HG03108 (cell line): Measurements from ENCODE around the gene IER5.
A peak's percentile ranks its signal among the peaks of the same experiment; 100 is the strongest.
"Not testable (repeated sequence)": the region's sequence is repeated elsewhere in the genome, so short reads cannot be mapped to it uniquely, and the experiment has no call there.

ENCODE experiments used
- ATAC-seq: cut with Tn5 transposase; IDR thresholded peaks from one replicate; pipeline ENCODE4 v1.9.1; 2021; ENCODE audit warnings: moderate library complexity; ENCODE audit not compliant: unreplicated experiment

Gene IER5

DNA sequence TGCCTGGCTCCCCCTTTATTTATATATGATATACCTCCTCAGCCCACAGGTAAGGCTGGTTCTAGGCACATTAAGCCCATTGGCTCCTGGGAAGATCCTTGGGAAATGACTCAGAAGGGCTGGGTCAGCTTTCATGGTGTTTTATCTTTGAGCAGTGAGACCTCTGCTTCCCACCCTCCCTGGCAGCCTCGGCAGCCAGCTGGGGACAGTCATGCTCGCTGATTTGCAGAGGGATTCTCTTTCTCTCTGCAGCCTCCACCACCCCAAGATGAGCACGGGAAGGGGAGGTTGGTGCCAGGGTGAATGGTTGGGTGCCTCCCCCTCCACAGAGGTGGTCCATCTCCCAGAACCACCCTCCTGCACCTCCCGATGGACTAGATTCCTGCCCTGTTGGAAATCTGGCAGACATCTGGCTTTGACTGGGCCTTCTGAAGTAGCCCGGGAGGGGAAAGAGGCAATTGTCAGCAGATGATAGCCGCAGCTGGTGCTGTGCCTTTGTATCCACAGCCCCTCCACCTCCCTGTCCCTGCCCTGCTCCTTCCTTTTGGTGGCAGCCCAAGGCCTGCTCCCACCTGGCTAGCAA lies 24.6 kb downstream of the IER5 start:
- no peak for ATAC-seq

DNA sequence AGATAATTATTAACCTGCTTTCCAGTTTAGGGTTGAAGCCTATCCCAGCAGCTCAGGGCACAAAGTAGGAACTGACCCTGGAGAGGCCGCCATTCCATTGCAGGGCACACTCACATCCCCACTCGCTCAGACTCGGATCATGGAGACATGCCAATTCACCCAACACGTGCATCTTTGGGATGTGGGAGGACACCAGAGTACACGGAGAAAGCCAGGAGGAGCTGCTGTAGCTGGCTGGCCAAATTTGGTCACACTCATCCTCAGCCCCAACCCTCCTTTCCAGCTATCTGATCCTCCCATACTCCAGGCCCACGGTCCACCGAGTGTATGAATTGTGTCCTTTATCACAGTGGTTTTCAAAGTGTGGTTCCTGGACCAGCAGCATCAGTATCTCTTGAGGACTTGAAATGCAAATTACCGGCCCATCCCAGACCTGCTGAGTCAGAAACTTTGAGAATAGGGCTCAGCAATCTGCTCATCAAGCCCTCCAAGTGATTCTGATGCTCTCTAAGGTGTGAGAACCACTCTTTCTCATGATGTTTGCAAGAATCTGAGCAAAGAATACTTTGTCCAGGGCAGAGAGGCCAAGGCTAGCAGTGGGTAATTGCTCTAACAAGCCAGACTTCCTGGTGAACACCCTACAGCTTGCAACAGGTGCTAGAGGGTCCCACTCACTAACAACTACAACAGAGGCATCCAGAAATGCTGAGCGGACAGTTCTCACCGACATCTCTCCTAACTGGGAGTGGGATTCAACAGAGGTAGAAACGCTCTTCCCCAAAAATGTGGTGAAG lies 26.3 kb downstream of the IER5 start:
- no peak for ATAC-seq

DNA sequence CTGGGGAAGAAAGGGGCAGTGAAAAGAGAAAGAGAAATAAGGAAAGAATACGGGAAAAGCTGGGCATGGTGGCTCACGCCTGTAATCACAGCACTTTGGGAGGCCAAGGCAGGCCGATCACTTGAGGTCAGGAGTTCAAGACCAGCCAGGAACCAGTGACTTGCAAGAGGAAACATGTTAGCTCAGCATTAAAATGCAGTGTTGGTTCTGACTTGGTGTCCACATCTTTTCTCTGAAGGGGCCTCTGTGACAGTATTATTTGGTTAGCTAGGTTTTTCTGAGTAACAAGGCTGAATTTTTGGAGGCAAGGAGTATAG lies 26.8 kb downstream of the IER5 start:
- no peak for ATAC-seq

DNA sequence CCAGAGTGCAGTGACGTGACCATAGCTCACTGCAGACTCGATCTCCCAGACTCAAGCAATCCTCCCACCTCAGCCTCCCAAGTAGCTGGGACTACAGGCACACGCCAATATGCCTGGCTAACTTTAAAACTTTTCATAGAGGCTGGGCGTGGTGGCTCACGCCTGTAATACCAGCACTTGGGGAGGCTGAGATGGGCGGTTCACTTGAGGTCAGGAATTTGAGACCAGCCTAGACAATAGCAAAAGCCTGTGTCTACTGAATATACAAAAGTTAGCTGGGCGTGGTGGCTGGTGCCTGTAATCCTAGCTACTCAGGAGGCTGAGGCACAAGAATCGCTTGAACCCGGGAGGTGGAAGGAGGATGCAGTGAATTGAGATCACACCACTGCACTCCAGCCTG lies 27.5 kb downstream of the IER5 start:
- not testable (repeated sequence) for ATAC-seq

DNA sequence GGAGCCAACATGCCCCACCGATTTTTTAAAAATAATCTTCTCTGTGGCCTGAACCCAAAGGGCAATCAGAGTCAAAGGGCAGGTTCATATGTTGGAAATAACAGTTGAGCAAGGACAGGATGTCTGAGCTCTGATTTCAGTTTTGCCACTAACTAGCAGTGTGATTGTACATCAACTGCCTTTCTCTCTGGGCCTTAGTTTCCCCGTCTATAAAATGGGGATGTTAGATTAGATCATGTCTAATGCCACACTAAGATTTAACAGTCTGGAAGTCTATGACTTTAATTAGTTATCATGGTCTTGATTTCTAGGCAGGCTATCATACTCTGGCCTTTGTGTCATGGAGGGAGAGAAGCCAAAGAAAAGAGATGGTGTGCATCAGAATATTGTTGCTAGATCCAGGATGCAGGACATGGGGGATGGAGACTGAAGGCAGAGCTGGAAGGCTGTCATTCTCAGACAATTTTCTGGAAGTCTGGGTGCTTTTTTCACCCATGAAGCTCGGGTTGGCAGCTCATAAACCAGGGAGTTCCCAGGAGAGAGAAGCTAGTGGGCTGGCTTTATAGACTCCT lies 28.4 kb downstream of the IER5 start:
- ATAC-seq = no peak

DNA sequence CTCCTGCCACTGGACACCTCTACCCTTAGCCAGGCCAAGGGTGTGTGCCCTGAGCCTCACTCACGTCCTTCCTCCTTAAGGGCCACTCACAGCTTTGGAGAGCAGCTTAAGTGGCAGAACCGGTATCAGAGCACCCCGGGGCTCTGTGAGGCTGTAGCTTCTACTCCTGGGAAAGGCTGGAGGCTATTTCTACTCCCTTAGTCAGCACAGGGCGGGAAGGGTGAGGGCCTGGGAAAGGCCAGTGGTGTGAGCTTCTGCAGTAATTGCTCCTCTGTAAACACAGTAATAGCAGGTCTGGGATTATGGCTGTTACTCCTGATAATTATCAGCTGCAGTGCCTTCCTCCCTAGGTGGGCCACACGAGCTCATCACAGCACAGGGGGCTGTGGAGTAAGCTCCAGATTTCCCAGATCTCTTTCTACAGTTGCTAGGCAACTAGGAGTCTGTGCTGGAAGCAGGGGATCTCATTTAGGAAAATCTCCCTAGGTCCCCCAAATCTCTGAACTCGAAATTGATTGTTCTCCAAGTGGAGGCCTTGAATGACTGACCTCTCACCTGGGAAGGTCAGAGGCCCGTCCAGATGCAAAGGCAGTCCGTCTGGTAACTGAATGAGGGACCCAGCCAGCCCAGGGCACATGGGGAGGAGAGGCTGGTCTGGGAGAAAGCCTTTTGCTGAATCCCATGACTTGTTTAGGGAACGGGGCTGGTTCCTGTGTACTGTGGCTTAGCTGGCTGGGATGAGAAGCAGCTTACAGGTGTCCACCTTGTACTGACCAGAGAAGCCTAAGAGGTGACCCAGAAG lies 29.3 kb downstream of the IER5 start:
- no peak for ATAC-seq

DNA sequence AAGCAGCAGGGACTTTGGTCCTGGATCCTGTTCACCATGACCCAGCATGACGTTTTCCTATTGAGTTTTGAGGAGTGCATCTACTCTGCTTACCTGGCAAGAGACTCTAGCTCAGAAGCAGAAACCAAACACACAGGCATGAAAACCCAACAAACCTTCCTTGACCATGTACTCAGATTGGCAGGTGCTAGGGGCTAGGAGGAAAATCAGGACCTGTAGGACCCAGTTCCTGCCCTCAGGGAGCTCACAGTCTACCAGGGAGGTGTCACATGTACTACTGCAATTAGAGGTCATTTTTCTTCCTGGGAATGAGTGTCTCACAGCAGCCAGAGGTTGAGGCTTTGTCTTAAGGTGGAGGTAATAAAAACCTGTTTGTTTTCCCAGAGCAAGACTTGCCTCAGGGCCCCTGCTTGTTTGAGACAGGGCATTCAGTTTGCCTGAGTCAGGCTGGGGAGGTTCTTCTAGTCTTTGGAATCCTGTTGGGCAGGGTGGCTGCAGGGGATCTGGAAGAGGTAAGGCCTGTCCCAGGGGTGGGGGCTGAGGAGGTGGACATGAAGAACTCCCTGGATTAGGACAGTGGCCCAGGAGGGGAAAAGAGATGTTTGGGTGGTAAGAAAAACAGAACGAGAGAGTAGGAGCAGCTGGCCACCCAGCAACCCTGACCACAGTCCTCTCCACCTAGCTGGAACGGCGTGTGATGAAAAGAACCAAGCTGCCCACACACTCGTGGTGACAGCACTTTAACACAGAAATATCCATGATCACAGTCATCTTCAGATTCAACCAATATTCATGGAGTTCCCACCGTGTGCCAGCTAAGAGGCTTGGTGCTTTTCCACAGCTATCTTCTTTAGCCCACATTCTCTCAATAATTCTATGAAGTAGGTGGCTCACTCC lies 30.8 kb downstream of the IER5 start:
- ATAC-seq = no peak

DNA sequence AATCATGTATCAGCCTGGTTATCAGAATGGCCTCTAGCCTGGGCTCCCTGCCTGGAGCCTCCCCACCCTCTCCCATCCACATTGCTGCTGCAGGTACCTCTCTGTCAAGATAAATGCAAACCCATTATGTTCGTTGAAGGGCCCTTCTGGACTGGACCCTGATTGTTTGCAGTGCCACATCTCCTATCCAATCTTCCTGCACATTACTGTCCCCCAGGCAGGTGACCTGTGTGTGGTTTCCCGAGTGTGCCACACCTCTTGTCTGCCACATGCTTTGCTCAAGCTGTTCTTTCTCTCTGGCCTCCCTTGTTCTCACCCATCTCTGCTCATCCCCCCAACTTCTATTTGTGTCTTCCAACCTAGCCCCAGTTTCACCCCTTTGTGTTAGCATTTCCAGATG lies 32.4 kb downstream of the IER5 start:
- ATAC-seq = no peak

DNA sequence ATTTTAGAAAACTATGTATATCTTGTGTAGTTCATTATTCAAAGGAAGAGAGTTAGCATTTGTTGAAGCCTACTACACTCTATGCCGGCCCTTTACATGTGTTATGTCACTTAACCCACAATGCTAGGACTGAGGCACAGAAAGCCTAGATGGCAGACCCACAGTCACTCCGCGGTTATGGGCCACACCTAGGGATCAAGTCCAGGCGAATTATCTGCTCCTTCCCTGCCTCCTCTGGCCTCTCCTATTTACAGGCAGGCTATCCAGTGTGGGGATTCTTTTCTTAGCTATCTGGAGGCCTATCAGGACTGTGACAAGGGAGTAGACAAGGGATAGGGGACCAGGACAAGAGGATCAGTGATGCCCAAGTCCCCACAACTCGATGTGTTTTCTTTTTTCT lies 33.0 kb downstream of the IER5 start:
- no peak for ATAC-seq

DNA sequence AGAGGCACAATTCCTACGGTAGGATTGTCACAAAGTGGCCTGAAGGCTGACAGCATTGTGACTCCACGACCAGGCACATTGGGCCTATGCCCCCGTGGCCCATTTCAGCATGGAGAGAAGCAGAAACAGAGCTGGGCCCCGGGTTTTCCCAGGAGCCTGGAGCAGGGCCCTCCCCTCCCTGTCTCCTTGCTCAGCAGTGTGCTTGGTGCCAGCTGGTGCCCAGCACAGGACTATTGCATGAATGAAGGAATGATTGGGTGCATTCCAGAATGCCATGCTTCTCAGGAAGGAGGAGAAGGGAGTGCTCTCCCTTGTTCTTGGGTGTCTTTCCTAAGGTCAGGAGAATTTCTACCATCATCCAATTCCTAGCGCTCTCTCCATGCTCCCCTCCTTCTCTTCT lies 33.7 kb downstream of the IER5 start:
- ATAC-seq = no peak

DNA sequence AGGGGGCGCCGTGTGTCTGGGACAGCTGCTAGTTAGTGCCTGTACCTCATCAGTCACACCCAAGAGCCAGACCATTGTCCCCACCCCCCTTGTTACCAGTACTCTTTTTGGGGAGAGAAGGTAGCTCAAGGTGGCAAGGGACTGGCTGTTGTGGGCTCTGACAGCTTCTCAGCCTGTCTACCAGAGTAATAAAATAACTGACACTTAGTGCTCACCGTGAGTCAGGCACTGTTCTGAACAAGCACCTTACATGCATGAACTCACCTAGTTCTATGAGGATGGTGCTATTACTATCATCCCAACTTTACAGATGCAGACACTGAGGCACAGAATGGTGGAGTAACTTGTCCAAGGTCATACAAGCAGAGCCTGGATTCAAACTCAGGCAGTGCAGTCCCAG lies 34.7 kb downstream of the IER5 start:
- ATAC-seq = no peak

DNA sequence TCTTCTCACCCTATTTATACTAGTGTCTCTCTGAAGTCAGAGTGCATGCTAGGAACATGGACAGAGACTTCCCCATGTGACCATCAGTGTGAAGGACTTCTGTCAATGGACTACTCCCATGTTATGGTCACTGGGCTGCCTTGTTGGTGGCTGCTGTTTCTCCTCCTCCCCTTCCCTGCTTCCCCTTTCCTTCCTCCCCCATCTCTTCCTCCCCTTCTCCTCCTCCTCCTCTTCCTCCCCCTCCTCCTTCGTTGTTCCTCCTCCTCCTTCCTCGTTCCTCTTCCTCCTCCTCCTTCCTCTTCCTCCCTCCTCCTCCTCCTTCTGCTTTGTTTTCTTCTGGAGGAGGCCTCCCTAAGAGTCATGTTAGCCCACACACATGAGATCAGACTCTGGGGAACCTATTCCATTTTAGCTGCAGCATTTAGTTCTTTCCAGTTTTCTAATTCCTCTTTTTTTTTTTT lies 35.8 kb downstream of the IER5 start:
- ATAC-seq = no peak

DNA sequence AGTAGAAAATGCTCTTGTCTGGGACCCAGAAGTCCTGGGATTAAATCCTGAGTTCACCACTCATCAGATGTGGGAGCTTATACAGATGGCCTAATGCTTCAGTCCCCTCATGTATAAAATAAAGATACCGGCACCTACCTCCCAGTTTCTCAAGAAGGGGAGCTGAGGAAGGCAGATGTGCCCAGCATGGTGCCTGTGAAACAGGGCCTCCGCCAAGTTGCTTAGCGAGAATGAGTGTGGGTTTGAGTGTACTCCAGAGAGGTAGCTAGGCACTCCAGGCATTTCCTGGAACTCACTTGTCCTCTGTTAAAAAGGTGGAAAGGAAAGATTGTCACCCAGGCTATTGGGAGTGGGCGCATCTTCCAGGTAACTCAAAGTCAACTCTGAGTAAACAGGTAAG lies 37.8 kb downstream of the IER5 start:
- ATAC-seq = no peak

DNA sequence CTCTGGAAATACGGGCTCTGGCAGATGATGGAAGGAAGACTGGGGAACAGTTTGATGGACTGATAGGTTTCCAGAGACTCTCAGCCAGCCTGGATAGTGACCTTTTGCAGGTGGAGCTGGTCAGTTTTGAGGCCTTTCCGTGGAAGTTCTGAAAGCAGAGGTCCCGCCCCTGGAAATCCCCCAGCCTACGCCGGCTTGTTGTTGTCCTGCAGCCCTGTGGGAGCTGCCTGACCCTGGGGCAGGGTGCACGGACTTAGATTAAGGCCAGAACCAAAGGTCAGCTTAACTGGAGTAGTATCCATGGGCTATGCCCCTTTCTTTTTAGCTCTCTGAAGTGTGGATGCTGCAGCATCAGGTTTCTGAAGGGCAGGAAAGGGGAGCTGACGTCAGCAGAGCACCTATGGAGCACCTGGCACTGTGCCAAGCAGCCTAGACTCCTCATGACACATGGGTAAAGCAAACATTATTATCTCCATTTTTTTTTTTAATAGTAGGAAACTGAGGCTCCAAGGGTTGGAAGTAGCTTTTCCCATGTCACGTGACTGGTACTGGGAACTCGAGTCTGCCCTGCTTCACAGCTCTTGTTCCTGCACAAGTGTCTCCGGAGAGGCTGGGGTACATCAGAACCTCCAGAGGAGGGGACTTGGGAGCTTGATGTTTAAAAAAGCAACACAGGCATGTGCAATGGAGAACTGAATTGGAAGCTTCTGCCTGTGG lies 38.5 kb downstream of the IER5 start:
- ATAC-seq = no peak

DNA sequence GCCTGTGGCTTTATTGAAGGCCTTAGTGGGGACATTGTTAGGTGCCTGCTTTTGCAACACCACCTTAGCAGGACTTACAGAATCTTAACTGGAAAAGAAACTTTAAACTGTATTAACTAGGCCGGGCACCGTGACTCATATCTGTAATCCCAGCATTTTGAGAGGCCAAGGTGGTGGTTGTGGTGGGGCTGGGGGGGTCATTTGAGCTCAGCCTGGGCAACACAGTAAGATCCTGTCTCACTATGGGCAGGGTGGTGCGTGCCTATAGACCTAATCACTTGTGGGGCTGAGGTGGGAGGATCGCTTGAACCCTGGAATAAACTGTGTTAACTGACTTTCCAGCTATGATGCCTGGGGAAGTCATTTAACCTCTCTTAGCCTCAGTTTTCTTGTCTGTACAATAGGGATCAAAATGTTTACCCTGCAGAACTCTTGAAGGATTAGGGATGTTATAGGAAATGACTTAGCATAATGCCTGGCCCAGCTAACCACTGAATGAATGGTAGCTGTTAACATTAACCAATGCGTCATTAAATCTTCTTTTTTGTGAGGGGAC lies 39.5 kb downstream of the IER5 start:
- ATAC-seq = no peak

DNA sequence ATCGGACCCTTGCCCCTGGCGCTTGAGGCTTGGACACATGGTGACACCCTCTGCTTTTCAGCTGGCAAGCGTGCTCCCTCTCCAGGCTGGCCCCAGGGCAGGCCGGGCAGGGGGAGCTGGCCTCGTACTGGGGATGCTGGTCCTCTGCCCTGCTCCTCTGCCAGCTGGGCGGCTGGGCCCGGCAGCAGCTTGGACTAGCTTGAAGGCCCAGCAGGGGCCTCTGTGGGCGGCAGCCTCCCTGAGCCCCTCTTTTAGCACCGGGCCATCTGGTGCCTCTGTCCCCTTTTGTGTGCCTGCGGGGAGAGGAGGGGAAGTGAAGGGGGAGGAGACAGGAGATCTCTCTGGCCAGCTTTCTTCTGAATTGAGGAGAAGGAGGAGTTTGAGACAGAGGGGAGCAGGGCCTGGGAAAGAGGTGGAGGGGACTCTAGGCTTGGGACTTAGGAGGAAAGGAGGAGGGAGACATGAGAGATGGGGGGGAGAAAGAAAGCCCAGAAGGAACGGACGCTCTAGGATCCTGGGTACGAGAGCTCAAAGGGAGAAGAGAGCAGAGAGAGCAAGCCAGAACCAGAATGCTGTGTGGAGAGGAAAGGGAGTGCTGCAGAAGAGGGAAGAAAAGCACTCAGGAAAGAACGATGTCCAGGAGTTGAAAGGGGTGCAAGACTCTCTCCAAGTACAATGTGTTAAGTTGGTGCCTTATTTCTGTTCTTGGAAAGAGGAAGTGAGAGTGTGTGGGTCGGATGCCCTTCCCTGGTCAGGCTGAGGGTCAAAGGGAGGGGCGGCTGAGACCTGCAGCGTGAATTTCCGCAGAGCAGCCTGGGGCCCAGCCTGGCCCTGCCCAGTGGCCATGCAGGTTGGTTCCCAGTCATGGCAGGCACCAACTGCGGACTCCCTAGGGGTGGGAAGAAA lies 40.3 kb downstream of the IER5 start:
- ATAC-seq = peak; percentile 47

DNA sequence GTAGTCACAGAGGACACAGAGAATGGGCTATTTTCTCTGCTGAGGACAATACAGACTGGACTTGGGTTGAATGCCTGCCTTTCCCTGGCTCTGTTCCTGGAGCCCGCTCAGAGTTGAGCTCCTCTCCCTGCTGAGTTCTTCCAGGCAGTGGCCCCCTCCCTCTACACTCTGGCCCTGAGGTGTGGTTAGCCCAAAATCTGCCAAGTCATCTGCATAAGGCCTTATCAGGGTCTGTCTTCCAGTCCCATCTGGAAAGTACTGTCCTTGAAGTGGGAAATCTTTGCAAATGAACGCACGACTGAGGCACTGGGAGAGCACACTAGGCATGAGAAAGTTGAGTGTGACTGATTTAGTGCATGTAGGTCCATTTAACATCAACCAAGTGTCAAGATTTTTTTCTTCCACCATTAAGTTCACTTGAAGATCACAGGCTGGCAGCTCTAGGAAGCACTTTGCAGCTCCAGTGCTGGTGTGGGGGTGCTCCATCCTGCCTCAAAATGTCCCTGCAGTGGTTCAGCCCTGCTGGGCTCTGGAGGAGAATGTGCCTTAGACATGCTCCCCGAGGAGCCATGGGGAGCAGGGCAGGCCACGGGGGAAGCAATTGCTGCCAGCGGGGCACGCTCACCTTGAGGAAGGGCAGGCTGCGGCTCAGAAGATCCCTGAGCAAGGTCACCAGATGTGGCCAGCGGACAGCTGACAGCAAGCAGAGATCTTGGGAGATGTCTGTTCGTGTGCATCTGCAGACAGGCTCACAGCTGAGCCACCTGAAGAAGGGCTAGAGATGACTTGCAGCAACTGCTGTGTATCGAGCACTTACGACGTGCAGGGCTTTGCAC lies 41.5 kb downstream of the IER5 start:
- no peak for ATAC-seq
